IMR-90 (cell line): ENCODE data around the gene SPATA25. TPM values are rescaled to one million over a fixed set of nuclear protein-coding genes. Genes with fewer than 3 reads are reported as not detected.

Experiments
- ATAC-seq: fragments of 200-7000 bp; cut with Tn5 transposase; 2 replicates; pipeline ENCODE4 v1.9.1; 2020; ENCODE audit warnings: low read depth, mild to moderate bottlenecking, moderate library complexity
- BruUV-seq: library from RNA; stranded (reverse); fragments of 400-500 nt; replicated peaks from 2 replicates; lab custom pipeline; 2021; lab: Mats Ljungman, UMichigan
- CTCF ChIA-PET: fragments of 300-600 bp; formaldehyde crosslinking; extraction: SDS; loops from one replicate; lab custom pipeline; 2021; ENCODE audit warnings: antibody characterized with exemption; lab: Yijun Ruan, JAX
- POLR2A ChIA-PET: fragments of 300-600 bp; sonication (Branson Sonifier 250); formaldehyde crosslinking; loops from one replicate; lab custom pipeline; 2022; ENCODE audit warnings: antibody characterized with exemption; ENCODE audit not compliant: unreplicated experiment; lab: Charles Lee
- DNase-seq: peaks from one replicate; pipeline ENCODE4 v3.0.0; 2013
- H2AFZ ChIP-seq: replicated peaks from 2 replicates; pipeline ENCODE3; 2013; ENCODE audit warnings: low read length, mild to moderate bottlenecking; ENCODE audit not compliant: poor library complexity
- H2AK5ac ChIP-seq: 2 replicates; pipeline ENCODE4 v1.6.1; 2013; ENCODE audit warnings: low read depth, low read length, inconsistent platforms
- H2AK9ac ChIP-seq: replicated peaks from 2 replicates; pipeline ENCODE3; 2013; ENCODE audit warnings: mild to moderate bottlenecking, low read depth, low read length, moderate library complexity; ENCODE audit not compliant: poor library complexity
- H2BK120ac ChIP-seq: 2 replicates; pipeline ENCODE4 v1.6.1; 2013; ENCODE audit warnings: low read depth, low read length, inconsistent platforms
- H2BK15ac ChIP-seq: 3 replicates; pipeline ENCODE4 v1.6.1; 2013; ENCODE audit warnings: low read depth, low read length, inconsistent platforms
- H2BK20ac ChIP-seq: 2 replicates; pipeline ENCODE4 v1.6.1; 2013; ENCODE audit warnings: low read depth, mild to moderate bottlenecking, inconsistent platforms, low read length, moderate library complexity
- H2BK5ac ChIP-seq: 2 replicates; pipeline ENCODE4 v1.6.1; 2013; ENCODE audit warnings: mild to moderate bottlenecking, low read depth, low read length, inconsistent platforms; ENCODE audit not compliant: poor library complexity, severe bottlenecking
- H3K14ac ChIP-seq: replicated peaks from 2 replicates; pipeline ENCODE4 v1.6.1; 2013; ENCODE audit warnings: low read depth, low read length, inconsistent platforms
- H3K18ac ChIP-seq: 2 replicates; pipeline ENCODE4 v1.6.1; 2013; ENCODE audit warnings: low read depth, low read length, control low read depth
- H3K23ac ChIP-seq: 2 replicates; pipeline ENCODE4 v1.6.1; 2013; ENCODE audit warnings: low read depth, low read length, inconsistent platforms
- H3K27ac ChIP-seq: 2 replicates; pipeline ENCODE4 v1.5.1; 2013; ENCODE audit warnings: mild to moderate bottlenecking, control low read depth, low read length; ENCODE audit not compliant: insufficient read depth
- H3K27me3 ChIP-seq: 2 replicates; pipeline ENCODE4 v1.6.1; 2013; ENCODE audit warnings: low read length; ENCODE audit not compliant: control insufficient read depth, insufficient read depth
- H3K36me3 ChIP-seq: 2 replicates; pipeline ENCODE4 v1.6.1; 2013; ENCODE audit warnings: low read length, mixed read lengths; ENCODE audit not compliant: control insufficient read depth, insufficient read depth
- H3K4ac ChIP-seq: 2 replicates; pipeline ENCODE4 v1.6.1; 2013; ENCODE audit warnings: low read depth, low read length, inconsistent platforms
- H3K4me1 ChIP-seq: 2 replicates; pipeline ENCODE4 v1.6.1; 2013; ENCODE audit warnings: low read length, mixed read lengths; ENCODE audit not compliant: control insufficient read depth, insufficient read depth
- H3K4me2 ChIP-seq: 2 replicates; pipeline ENCODE4 v1.6.1; 2013; ENCODE audit warnings: low read depth, mild to moderate bottlenecking, control low read depth, low read length, moderate library complexity
- H3K4me3 ChIP-seq: 2 replicates; pipeline ENCODE4 v1.5.1; 2013; ENCODE audit warnings: low read depth, mild to moderate bottlenecking, control low read depth, low read length, moderate library complexity; ENCODE audit not compliant: insufficient read depth
- H3K56ac ChIP-seq: 2 replicates; pipeline ENCODE4 v1.6.1; 2013; ENCODE audit warnings: low read length, inconsistent platforms; ENCODE audit not compliant: insufficient read depth; ENCODE audit errors: extremely low read depth
- H3K79me1 ChIP-seq, 2 experiments: 2 replicates each; pipeline ENCODE4 v1.6.1; 2013; ENCODE audit warnings: low read length in 2 of 2, inconsistent platforms in 1 of 2, low read depth in 1 of 2
- H3K9ac ChIP-seq: 2 replicates; pipeline ENCODE4 v1.6.1; 2013; ENCODE audit warnings: low read depth, low read length, control low read depth
- H3K9me1 ChIP-seq: 2 replicates; pipeline ENCODE4 v1.6.1; 2013; ENCODE audit warnings: low read length, inconsistent platforms; ENCODE audit not compliant: insufficient read depth
- H3K9me3 ChIP-seq: 2 replicates; pipeline ENCODE4 v1.6.1; 2013; ENCODE audit warnings: low read length; ENCODE audit not compliant: control insufficient read depth, insufficient read depth
- H4K20me1 ChIP-seq: 2 replicates; pipeline ENCODE4 v1.6.1; 2013; ENCODE audit warnings: low read length, inconsistent platforms; ENCODE audit not compliant: insufficient read depth
- H4K5ac ChIP-seq: 2 replicates; pipeline ENCODE4 v1.6.1; 2013; ENCODE audit warnings: mild to moderate bottlenecking, low read depth, low read length, control low read depth
- H4K8ac ChIP-seq, 2 experiments: 2 replicates each; pipeline ENCODE4 v1.6.1; 2013; ENCODE audit warnings: low read depth in 2 of 2, low read length in 2 of 2, control low read depth in 1 of 2, inconsistent platforms in 1 of 2
- H4K91ac ChIP-seq: 2 replicates; pipeline ENCODE4 v1.6.1; 2013; ENCODE audit warnings: low read depth, low read length, inconsistent platforms; ENCODE audit not compliant: insufficient read depth
- BHLHE40 ChIP-seq: fragments of 150-350 bp; IDR thresholded peaks from 2 replicates; pipeline ENCODE4 v1.6.1; 2016; ENCODE audit warnings: mild to moderate bottlenecking, low read depth, low read length
- CHD1 ChIP-seq: IDR thresholded peaks from 2 replicates; pipeline ENCODE4 v1.6.1; 2012; ENCODE audit warnings: low read depth, low read length, improper control_type of control experiment
- MAFK ChIP-seq: IDR thresholded peaks from 2 replicates; pipeline ENCODE4 v1.6.1; 2012; ENCODE audit warnings: low read depth, low read length, improper control_type of control experiment
- MAZ ChIP-seq: IDR thresholded peaks from 2 replicates; pipeline ENCODE4 v1.6.1; 2012; ENCODE audit warnings: low read depth, mild to moderate bottlenecking, low read length, improper control_type of control experiment, moderate library complexity, borderline replicate concordance
- NFE2L2 ChIP-seq: fragments of 150-350 bp; IDR thresholded peaks from 2 replicates; pipeline ENCODE4 v1.6.1; 2016; ENCODE audit warnings: low read depth, mild to moderate bottlenecking, low read length
- RAD21 ChIP-seq: IDR thresholded peaks from 2 replicates; pipeline ENCODE4 v1.6.1; 2012; ENCODE audit warnings: low read length, improper control_type of control experiment
- RCOR1 ChIP-seq: IDR thresholded peaks from 2 replicates; pipeline ENCODE4 v1.6.1; 2012; ENCODE audit warnings: mild to moderate bottlenecking, low read length, improper control_type of control experiment; ENCODE audit not compliant: insufficient replicate concordance
- SMC3 ChIP-seq: fragments of 150-350 bp; IDR thresholded peaks from 2 replicates; pipeline ENCODE4 v1.6.1; 2016; ENCODE audit warnings: low read depth, mild to moderate bottlenecking, antibody characterized with exemption, low read length, moderate library complexity
- WGBS, 2 experiments: methylation state at CpG; one replicate each; pipeline versions ENCODE4 v1.1.5 to v1.1.7; 2013; ENCODE audit warnings: missing lambda C conversion rate in 2 of 2; ENCODE audit not compliant: insufficient read length in 1 of 2; ENCODE audit errors: extremely low coverage in 2 of 2; 5-methylcytosine and 5-hydroxymethylcytosine counted together
- dilution Hi-C: fragments of 300-500 bp; cut with HindIII; formaldehyde crosslinking; loops from one replicate; pipeline ENCODE4 v1.14.3; 2018; ENCODE audit warnings: low sequenced_read_pairs; ENCODE audit not compliant: unreplicated experiment
- in situ Hi-C: fragments of 300-500 bp; cut with MboI; formaldehyde crosslinking; loops from 3 replicates; pipeline ENCODE4 v1.14.3; 2019; ENCODE audit warnings: low sequenced_read_pairs, inconsistent platforms, mixed read lengths
- intact Hi-C: fragments of 100-400 bp; cut with micrococcal nuclease; formaldehyde crosslinking; loops from 2 replicates; pipeline ENCODE4 v1.10.0; 2022
- polyA plus RNA-seq, 3 experiments: library from polyadenylated mRNA; depleted of rRNA; stranded (reverse); fragments of >200 nt; gene quantifications; 2 replicates each; pipeline ENCODE4 v1.2.3, GENCODE V29; 2012; ENCODE audit warnings: low replicate concordance in 1 of 3
- total RNA-seq: library from RNA; depleted of rRNA; stranded (reverse); fragments of >200 nt; gene quantifications from 2 replicates; pipeline ENCODE4 v1.2.3, GENCODE V29; 2012
- TF ChIP-seq, protein P1 (sequence below): fragments of 150-350 bp; IDR thresholded peaks from 2 replicates; pipeline ENCODE4 v1.6.1; 2017; ENCODE audit warnings: mild to moderate bottlenecking, antibody characterized with exemption, low read length, low read depth

Gene SPATA25
- total and polyA plus RNA-seq, 2 of the 4 experiments (the other 2 are of a cell fraction): 0.18 to 0.36 TPM

DNA sequence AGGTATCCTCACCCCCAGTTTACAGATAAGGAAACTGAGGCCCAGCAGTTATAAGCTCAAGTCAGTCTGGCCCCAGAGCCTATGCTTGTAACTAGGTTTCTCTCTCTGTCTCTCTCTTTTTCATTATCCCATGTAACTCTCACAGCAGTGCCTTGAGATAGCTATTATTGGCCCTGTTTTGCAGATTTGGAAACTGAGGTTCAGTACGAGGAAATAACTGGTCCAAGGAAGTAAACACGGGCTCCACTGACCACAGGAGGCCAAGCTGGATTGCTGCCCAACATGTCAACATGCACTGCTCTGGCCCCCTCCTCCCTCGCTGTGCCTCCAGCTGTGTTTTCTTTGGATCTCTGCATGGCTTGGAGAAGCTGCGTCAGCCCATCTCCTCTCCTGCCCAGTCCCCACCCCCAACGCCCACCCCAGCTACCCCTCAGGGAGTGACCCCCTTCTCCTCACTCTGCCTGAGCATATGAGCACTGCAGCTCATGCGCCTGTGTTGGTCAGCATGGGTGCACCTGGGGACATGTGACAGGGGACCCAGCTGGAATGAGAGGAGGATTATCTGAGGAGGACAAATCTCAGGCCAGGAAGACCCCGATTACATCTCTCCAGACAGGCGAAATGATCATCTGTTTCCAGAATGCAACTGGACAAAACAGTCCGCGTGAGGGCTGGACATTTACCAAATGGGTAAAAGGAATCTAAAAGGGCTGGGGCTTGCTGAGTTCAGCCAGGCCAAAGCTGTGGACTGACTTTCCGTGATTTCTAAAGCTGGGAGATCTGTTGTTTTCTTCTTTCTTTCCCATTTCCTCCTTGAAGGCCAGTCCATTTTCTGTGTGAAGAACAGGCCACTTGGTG, 32.3 kb upstream of the SPATA25 start:
- WGBS, 2 experiments: 7% methylated on average over 3 of the region's 11 CpGs; no CpG with 5 or more reads in 1 of the 2 experiments
- no peaks in the 10 kb centered on the region for H3K27me3 ChIP-seq
- peak overlapping the region; percentile 53 for H3K4me2 ChIP-seq
- peak overlapping the region; percentile 62 to 71 for H4K8ac ChIP-seq
- intact Hi-C loops (no loop called here), dilution Hi-C loops (no loop called here), in situ Hi-C loops (loop anchor here (25.0 kb wide), 1 partner anchor 582 kb away; the partner anchor contains the start of gene SDC4)
- no TSS peak for BruUV-seq
- no peaks in the 10 kb centered on the region for H3K79me1 ChIP-seq
- peak overlapping the region; percentile 80 for H3K18ac ChIP-seq
- H2BK120ac ChIP-seq: peak overlapping the region; percentile 71
- H2AK5ac ChIP-seq: peak overlapping the region; percentile 95
- peak overlapping the region; percentile 78 for H2BK5ac ChIP-seq
- ATAC-seq: peak; percentile 62
- H3K14ac ChIP-seq: peak overlapping the region; percentile 58; the same call in 1 of the 2 replicates
- no peaks in the 10 kb centered on the region for H4K20me1 ChIP-seq
- TF ChIP-seq NFE2L2: peak; percentile 33; the same call in 1 of the 2 replicates
- TF ChIP-seq BHLHE40: no peak
- no peak for TF ChIP-seq RAD21
- TF ChIP-seq SMC3: no peak
- TF ChIP-seq MAFK: no peak
- TF ChIP-seq, protein P1, sequence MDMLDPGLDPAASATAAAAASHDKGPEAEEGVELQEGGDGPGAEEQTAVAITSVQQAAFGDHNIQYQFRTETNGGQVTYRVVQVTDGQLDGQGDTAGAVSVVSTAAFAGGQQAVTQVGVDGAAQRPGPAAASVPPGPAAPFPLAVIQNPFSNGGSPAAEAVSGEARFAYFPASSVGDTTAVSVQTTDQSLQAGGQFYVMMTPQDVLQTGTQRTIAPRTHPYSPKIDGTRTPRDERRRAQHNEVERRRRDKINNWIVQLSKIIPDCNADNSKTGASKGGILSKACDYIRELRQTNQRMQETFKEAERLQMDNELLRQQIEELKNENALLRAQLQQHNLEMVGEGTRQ: 0 out of 2 replicates have a peak, but pooled peaks have one; percentile 8
- peak; percentile 97; the same call in 1 of the 2 replicates for TF ChIP-seq MAZ
- peak; percentile 59 for TF ChIP-seq RCOR1
- no peak for TF ChIP-seq CHD1
- H3K9me3 ChIP-seq: no peaks in the 10 kb centered on the region
- H4K5ac ChIP-seq: peak overlapping the region; percentile 98
- CTCF ChIA-PET: interaction anchor here (0.6 to 1.0 kb wide), 2 partner anchors 28 to 941 kb away, joined by 4 to 5 read pairs; partner anchors contain the start of gene CTSA
- peak; percentile 94 for DNase-seq
- H3K4ac ChIP-seq: peak overlapping the region; percentile 74
- H2AFZ ChIP-seq: peak overlapping the region; percentile 81
- no peaks in the 10 kb centered on the region; the same call in 1 of the 2 replicates for H3K9me1 ChIP-seq
- H3K4me1 ChIP-seq: peaks cover 27% of the 10 kb centered on the region
- peak overlapping the region; percentile 80 for H2AK9ac ChIP-seq
- H3K4me3 ChIP-seq: no peak overlapping the region
- POLR2A ChIA-PET: interaction anchor here (0.7 kb wide), 1 partner anchor 15 kb away, joined by 3 read pairs; no protein-coding TSS in a partner anchor
- H3K27ac ChIP-seq: peak overlapping the region; percentile 89; the same call in 1 of the 2 replicates
- H3K23ac ChIP-seq: peak overlapping the region; percentile 49; the same call in 1 of the 2 replicates
- H4K91ac ChIP-seq: peak overlapping the region; percentile 62
- H2BK15ac ChIP-seq: peak overlapping the region; percentile 85; the same call in 1 of the 3 replicates
- H3K56ac ChIP-seq: no peak overlapping the region
- peak overlapping the region; percentile 76 for H2BK20ac ChIP-seq
- peak overlapping the region; percentile 55; the same call in 1 of the 2 replicates for H3K9ac ChIP-seq
- H3K36me3 ChIP-seq: no peaks in the 10 kb centered on the region
